ENCODE results near the gene OGA. TPM values are rescaled to one million over a fixed set of nuclear protein-coding genes. Genes with fewer than 3 reads are reported as not detected.

The OGA gene
- total RNA-seq, 2 experiments from 2014 or later = 395 to 416 TPM

DNA sequence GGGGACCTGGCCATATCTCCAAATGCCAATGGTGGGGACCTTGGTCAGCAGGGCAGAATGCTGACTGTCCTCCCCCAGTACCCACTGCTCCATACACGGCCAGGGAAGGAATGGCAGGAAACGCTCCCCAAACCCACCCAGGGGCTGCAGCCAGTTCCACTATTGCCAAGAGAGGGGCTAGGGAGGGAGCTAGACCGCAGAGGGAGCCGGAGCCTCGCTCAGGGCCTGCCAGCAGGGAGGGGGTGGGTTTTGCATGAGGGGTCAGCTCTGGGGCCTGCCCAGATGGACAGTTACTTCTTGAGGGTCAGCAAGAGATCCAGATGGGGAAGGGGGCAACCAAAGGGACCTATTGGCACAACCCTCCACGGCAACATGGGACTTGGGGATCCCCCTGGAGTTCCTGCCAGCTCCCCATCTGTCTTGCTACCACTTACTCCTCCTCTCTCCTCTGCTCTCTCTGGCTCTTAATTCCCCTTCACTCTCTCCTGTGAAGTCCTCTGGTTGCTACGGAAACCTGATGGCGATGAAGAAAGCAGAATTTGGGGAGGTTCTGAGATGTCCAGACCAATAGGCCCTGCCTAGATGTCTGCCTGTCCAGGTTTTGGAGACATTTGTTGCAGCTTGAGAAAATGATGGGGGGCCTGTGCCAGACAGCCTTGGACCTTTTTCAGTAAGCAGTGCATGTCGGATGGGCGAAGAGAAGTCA is 55.0 kb downstream of the OGA start:
- H3K27me3 ChIP-seq (ENCODE audit: control insufficient read depth in 1 of 2, insufficient read depth in 2 of 2, low read length in 2 of 2) = peaks cover 0 to 5% of the 10 kb centered on the region in 2 experiments
- intact Hi-C loops (cut with DNase I, micrococcal nuclease) = no loop called here
- H3K27me3 Mint-ChIP-seq = peaks cover 24% of the 10 kb centered on the region
- DNase-seq = no peak
- no peak overlapping the region for H3K27ac ChIP-seq (ENCODE audit: low read depth in 1 of 2, low read length in 2 of 2)
- no peaks in the 10 kb centered on the region for H3K9me3 ChIP-seq (ENCODE audit: control insufficient read depth in 1 of 2, insufficient read depth in 1 of 2, low read length in 2 of 2)
- CTCF ChIA-PET = no interaction called here
- H3K4me1 ChIP-seq (ENCODE audit: insufficient read depth, low read length) = no peaks in the 10 kb centered on the region
- POLR2A ChIA-PET = no interaction called here
- no peak overlapping the region for H3K27ac Mint-ChIP-seq
- H3K36me3 Mint-ChIP-seq (ENCODE audit: low read depth) = no peaks in the 10 kb centered on the region
- H3K4me3 Mint-ChIP-seq = no peak overlapping the region
- ATAC-seq (ENCODE audit: poor library complexity) = no peak
- H3K4me1 Mint-ChIP-seq (ENCODE audit: low read depth) = no peaks in the 10 kb centered on the region
- H3K36me3 ChIP-seq (ENCODE audit: insufficient read depth, low read length) = no peaks in the 10 kb centered on the region
- TF ChIP-seq, protein P1, sequence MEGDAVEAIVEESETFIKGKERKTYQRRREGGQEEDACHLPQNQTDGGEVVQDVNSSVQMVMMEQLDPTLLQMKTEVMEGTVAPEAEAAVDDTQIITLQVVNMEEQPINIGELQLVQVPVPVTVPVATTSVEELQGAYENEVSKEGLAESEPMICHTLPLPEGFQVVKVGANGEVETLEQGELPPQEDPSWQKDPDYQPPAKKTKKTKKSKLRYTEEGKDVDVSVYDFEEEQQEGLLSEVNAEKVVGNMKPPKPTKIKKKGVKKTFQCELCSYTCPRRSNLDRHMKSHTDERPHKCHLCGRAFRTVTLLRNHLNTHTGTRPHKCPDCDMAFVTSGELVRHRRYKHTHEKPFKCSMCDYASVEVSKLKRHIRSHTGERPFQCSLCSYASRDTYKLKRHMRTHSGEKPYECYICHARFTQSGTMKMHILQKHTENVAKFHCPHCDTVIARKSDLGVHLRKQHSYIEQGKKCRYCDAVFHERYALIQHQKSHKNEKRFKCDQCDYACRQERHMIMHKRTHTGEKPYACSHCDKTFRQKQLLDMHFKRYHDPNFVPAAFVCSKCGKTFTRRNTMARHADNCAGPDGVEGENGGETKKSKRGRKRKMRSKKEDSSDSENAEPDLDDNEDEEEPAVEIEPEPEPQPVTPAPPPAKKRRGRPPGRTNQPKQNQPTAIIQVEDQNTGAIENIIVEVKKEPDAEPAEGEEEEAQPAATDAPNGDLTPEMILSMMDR (IDR thresholded peaks at IDR 0.05) = no peak
- no peak overlapping the region for H3K4me3 ChIP-seq (ENCODE audit: low read length)
- H3K9me3 Mint-ChIP-seq = no peaks in the 10 kb centered on the region

GRCh38 chr10:101762736-101763135 is 55.5 kb downstream of the OGA start:
- H3K4me1 Mint-ChIP-seq (ENCODE audit: low read depth) = no peaks in the 10 kb centered on the region
- H3K4me3 Mint-ChIP-seq = no peak overlapping the region
- no peaks in the 10 kb centered on the region for H3K9me3 ChIP-seq (ENCODE audit: control insufficient read depth in 1 of 2, insufficient read depth in 1 of 2, low read length in 2 of 2)
- H3K4me1 ChIP-seq (ENCODE audit: insufficient read depth, low read length) = no peaks in the 10 kb centered on the region
- H3K4me3 ChIP-seq (ENCODE audit: low read length) = no peak overlapping the region
- TF ChIP-seq, protein P1 (IDR thresholded peaks at IDR 0.05) = no peak
- H3K36me3 ChIP-seq (ENCODE audit: insufficient read depth, low read length) = no peaks in the 10 kb centered on the region
- no peak overlapping the region for H3K27ac ChIP-seq (ENCODE audit: low read depth in 1 of 2, low read length in 2 of 2)
- intact Hi-C loops (cut with DNase I, micrococcal nuclease) = no loop called here
- H3K27me3 ChIP-seq (ENCODE audit: control insufficient read depth in 1 of 2, insufficient read depth in 2 of 2, low read length in 2 of 2) = peaks cover 0 to 5% of the 10 kb centered on the region in 2 experiments
- H3K27ac Mint-ChIP-seq = no peak overlapping the region
- POLR2A ChIA-PET = no interaction called here
- CTCF ChIA-PET = no interaction called here
- H3K9me3 Mint-ChIP-seq = no peaks in the 10 kb centered on the region
- H3K27me3 Mint-ChIP-seq = peaks cover 24% of the 10 kb centered on the region
- H3K36me3 Mint-ChIP-seq (ENCODE audit: low read depth) = no peaks in the 10 kb centered on the region
- no peak for DNase-seq
- no peak for ATAC-seq (ENCODE audit: poor library complexity)

DNA sequence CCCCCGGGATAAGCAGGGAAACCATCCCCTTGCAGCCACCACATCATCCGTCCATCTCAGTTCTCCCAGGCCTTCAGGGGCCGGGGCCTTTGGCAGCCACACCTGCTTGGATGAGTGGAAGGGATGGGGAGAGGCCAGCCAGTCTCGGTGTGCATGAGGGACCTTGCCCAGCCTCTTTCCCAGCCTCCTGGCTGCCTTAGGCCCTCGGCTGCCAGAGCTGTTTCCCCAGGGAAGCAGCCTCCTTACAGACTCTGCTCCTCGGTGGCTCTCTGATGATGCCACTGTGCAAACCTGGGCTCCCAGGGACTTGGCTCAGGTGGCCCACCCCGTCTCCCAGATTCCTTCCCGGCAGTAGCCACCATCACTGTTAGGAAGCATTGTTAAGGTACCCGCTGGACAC is 57.0 kb downstream of the OGA start:
- H3K9me3 ChIP-seq (ENCODE audit: control insufficient read depth in 1 of 2, insufficient read depth in 1 of 2, low read length in 2 of 2) = no peaks in the 10 kb centered on the region
- no peaks in the 10 kb centered on the region for H3K36me3 Mint-ChIP-seq (ENCODE audit: low read depth)
- ChIA-PET POLR2A (no interaction called here), CTCF (no interaction called here)
- no peaks in the 10 kb centered on the region for H3K4me1 Mint-ChIP-seq (ENCODE audit: low read depth)
- ATAC-seq (ENCODE audit: poor library complexity) (no peak), DNase-seq (no peak)
- H3K27me3 ChIP-seq (ENCODE audit: control insufficient read depth in 1 of 2, insufficient read depth in 2 of 2, low read length in 2 of 2) = peaks cover 0 to 5% of the 10 kb centered on the region in 2 experiments
- no peak overlapping the region for H3K27ac ChIP-seq (ENCODE audit: low read depth in 1 of 2, low read length in 2 of 2)
- no peaks in the 10 kb centered on the region for H3K4me1 ChIP-seq (ENCODE audit: insufficient read depth, low read length)
- no peaks in the 10 kb centered on the region for H3K9me3 Mint-ChIP-seq
- TF ChIP-seq, protein P1 (IDR thresholded peaks at IDR 0.05) = no peak
- no peak overlapping the region for H3K4me3 Mint-ChIP-seq
- H3K4me3 ChIP-seq (ENCODE audit: low read length) = no peak overlapping the region
- no peak overlapping the region for H3K27ac Mint-ChIP-seq
- H3K27me3 Mint-ChIP-seq = peaks cover 16% of the 10 kb centered on the region
- intact Hi-C loops (cut with DNase I, micrococcal nuclease) = no loop called here
- H3K36me3 ChIP-seq (ENCODE audit: insufficient read depth, low read length) = no peaks in the 10 kb centered on the region

Data from CD4-positive, alpha-beta T cell (primary cell).